Calu3 (cell line): ENCODE data around the gene ARHGAP24. TPM values are rescaled to one million over a fixed set of nuclear protein-coding genes. Genes with fewer than 3 reads are reported as not detected.

ENCODE experiments used
- BruUV-seq: library from RNA; stranded (reverse); fragments of 400-500 nt; replicated peaks from 2 replicates; lab custom pipeline; 2021; lab: Mats Ljungman, UMichigan
- CTCF ChIA-PET: fragments of 300-600 bp; sonication (Branson Sonifier 250); formaldehyde crosslinking; loops from one replicate; lab custom pipeline; 2022; ENCODE audit warnings: antibody characterized with exemption; lab: Charles Lee
- DNase-seq: peaks from one replicate; pipeline ENCODE4 v3.0.0; 2022
- H3K27ac Mint-ChIP-seq: one replicate; pipeline ENCODE4 v1.8.0; 2022; ENCODE audit warnings: mixed read lengths; ENCODE audit not compliant: unreplicated experiment
- H3K27me3 Mint-ChIP-seq: one replicate; pipeline ENCODE4 v1.8.0; 2022; ENCODE audit warnings: mixed read lengths; ENCODE audit not compliant: unreplicated experiment
- H3K36me3 Mint-ChIP-seq: one replicate; pipeline ENCODE4 v1.8.0; 2022; ENCODE audit warnings: mild to moderate bottlenecking, moderate library complexity, mixed read lengths; ENCODE audit not compliant: insufficient read depth, unreplicated experiment
- H3K4me1 Mint-ChIP-seq: one replicate; pipeline ENCODE4 v1.8.0; 2022; ENCODE audit warnings: mild to moderate bottlenecking, low read depth, mixed read lengths; ENCODE audit not compliant: unreplicated experiment
- H3K4me3 Mint-ChIP-seq: one replicate; pipeline ENCODE4 v1.8.0; 2022; ENCODE audit warnings: mild to moderate bottlenecking, low read depth, moderate library complexity, mixed read lengths; ENCODE audit not compliant: unreplicated experiment
- H3K9me3 Mint-ChIP-seq: one replicate; pipeline ENCODE4 v1.8.0; 2022; ENCODE audit warnings: low read depth, mixed read lengths; ENCODE audit not compliant: unreplicated experiment
- intact Hi-C: fragments of 100-400 bp; cut with micrococcal nuclease; formaldehyde crosslinking; loops from one replicate; pipeline ENCODE4 v1.10.0; 2022; ENCODE audit not compliant: unreplicated experiment
- total RNA-seq: library from RNA; stranded (reverse); gene quantifications from 2 replicates; pipeline ENCODE4 v1.2.3, GENCODE V29; 2022
- TF ChIP-seq, protein P1 (sequence below): fragments of 200-600 bp; IDR thresholded peaks from one replicate; pipeline ENCODE4 v1.8.0; 2022; ENCODE audit warnings: antibody characterized with exemption; ENCODE audit not compliant: unreplicated experiment

Gene ARHGAP24
- total RNA-seq, 1 experiment from 2014 or later, result 10.2 TPM

DNA sequence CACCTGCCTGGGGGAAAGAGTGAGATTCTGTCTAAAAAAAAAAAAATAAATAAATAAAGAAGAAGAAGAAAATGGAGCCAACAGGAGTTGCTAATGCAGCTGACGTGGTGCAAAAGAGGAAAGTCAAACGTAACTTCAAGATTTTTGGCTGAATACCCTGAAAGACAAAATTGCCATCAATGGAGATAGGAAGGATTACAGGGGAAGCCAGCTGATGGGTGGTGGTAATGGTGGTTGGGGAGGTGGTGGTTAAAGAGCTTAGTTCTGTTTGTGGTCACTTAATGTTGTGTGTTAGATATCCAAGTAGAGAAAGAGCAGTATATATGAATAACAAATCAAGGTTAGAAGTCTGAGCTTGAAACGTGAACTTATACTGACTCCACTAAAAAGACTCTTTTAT lies 225.4 kb downstream of the ARHGAP24 start:
- no peak for DNase-seq
- H3K4me3 Mint-ChIP-seq, result no peak overlapping the region
- H3K9me3 Mint-ChIP-seq, result peaks cover 4% of the 10 kb centered on the region
- no peaks in the 10 kb centered on the region for H3K27me3 Mint-ChIP-seq
- no peaks in the 10 kb centered on the region for H3K36me3 Mint-ChIP-seq
- TF ChIP-seq, protein P1, sequence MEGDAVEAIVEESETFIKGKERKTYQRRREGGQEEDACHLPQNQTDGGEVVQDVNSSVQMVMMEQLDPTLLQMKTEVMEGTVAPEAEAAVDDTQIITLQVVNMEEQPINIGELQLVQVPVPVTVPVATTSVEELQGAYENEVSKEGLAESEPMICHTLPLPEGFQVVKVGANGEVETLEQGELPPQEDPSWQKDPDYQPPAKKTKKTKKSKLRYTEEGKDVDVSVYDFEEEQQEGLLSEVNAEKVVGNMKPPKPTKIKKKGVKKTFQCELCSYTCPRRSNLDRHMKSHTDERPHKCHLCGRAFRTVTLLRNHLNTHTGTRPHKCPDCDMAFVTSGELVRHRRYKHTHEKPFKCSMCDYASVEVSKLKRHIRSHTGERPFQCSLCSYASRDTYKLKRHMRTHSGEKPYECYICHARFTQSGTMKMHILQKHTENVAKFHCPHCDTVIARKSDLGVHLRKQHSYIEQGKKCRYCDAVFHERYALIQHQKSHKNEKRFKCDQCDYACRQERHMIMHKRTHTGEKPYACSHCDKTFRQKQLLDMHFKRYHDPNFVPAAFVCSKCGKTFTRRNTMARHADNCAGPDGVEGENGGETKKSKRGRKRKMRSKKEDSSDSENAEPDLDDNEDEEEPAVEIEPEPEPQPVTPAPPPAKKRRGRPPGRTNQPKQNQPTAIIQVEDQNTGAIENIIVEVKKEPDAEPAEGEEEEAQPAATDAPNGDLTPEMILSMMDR, result no peak
- no TSS peak for BruUV-seq
- no peaks in the 10 kb centered on the region for H3K4me1 Mint-ChIP-seq
- H3K27ac Mint-ChIP-seq, result no peak overlapping the region
- intact Hi-C loops, result no loop called here
- CTCF ChIA-PET, result no interaction called here

GRCh38 chr4:85701861-85702321 lies 226.9 kb downstream of the ARHGAP24 start:
- BruUV-seq, result no TSS peak
- no peaks in the 10 kb centered on the region for H3K36me3 Mint-ChIP-seq
- no peak for DNase-seq
- no peak overlapping the region for H3K27ac Mint-ChIP-seq
- CTCF ChIA-PET, result no interaction called here
- no peaks in the 10 kb centered on the region for H3K4me1 Mint-ChIP-seq
- no peak overlapping the region for H3K4me3 Mint-ChIP-seq
- H3K9me3 Mint-ChIP-seq, result no peaks in the 10 kb centered on the region
- TF ChIP-seq, protein P1, result no peak
- intact Hi-C loops, result no loop called here
- H3K27me3 Mint-ChIP-seq, result no peaks in the 10 kb centered on the region

- Mint-ChIP-seq H3K27me3 (no peaks in the 10 kb centered on the region), H3K9me3 (no peaks in the 10 kb centered on the region), H3K27ac (no peak overlapping the region), H3K4me1 (no peaks in the 10 kb centered on the region), H3K36me3 (no peaks in the 10 kb centered on the region), H3K4me3 (no peak overlapping the region)
- intact Hi-C loops, result no loop called here
- no peak for DNase-seq
- CTCF ChIA-PET, result no interaction called here
- no TSS peak for BruUV-seq
- TF ChIP-seq, protein P1, result no peak
Observed at GRCh38 chr4:85703096-85703495, 228.1 kb downstream of the ARHGAP24 start.

DNA sequence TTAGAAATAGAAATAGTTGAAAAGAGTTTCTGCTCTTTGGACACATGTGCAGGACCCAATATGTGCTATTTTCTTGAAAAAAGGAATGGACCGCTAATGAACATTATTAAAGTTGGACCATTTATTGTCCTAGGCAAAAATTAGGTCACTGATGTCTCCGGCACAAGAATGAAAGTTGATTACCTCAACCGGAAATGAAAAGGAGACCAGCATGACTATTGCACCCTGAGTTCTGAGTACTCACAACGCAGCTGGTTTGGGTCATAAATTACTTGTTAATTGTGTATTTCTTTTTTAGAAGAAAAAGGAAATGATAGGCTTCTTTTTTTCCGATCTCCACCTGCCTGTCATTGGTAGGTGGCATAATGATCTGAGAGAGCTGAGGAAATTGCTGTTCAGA lies 232.7 kb downstream of the ARHGAP24 start:
- intact Hi-C loops, result no loop called here
- Mint-ChIP-seq H3K9me3 (no peaks in the 10 kb centered on the region), H3K27me3 (no peaks in the 10 kb centered on the region), H3K36me3 (no peaks in the 10 kb centered on the region), H3K27ac (no peak overlapping the region), H3K4me1 (no peaks in the 10 kb centered on the region), H3K4me3 (no peak overlapping the region)
- DNase-seq, result no peak
- no TSS peak for BruUV-seq
- TF ChIP-seq, protein P1, result no peak
- CTCF ChIA-PET, result no interaction called here
